H9 (cell line): ENCODE results near the gene CENPB. TPM values are rescaled to one million over a fixed set of nuclear protein-coding genes. Genes with fewer than 3 reads are reported as not detected.
A peak's percentile ranks its signal among the peaks of the same experiment; 100 is the strongest.

ENCODE experiments used
- DNase-seq: peaks from one replicate; pipeline ENCODE4 v3.0.0-alpha.2; 2017
- H2AFZ ChIP-seq: one replicate; pipeline ENCODE4 v1.6.1; 2013; ENCODE audit warnings: mild to moderate bottlenecking, low read length, control low read depth, moderate library complexity
- H2AK5ac ChIP-seq: 2 replicates; pipeline ENCODE4 v1.6.1; 2013; ENCODE audit warnings: low read length, control low read depth, mixed read lengths; ENCODE audit not compliant: insufficient read length
- H2BK120ac ChIP-seq: one replicate; pipeline ENCODE4 v1.6.1; 2013; ENCODE audit warnings: low read depth, mild to moderate bottlenecking, low read length, control low read depth, inconsistent platforms; ENCODE audit not compliant: poor library complexity, severe bottlenecking
- H2BK12ac ChIP-seq: 2 replicates; pipeline ENCODE4 v1.6.1; 2013; ENCODE audit warnings: low read length, control low read depth, mixed read lengths, low read depth; ENCODE audit not compliant: insufficient read length
- H2BK15ac ChIP-seq: 2 replicates; pipeline ENCODE4 v1.6.1; 2013; ENCODE audit warnings: low read depth, low read length, control low read depth
- H2BK20ac ChIP-seq: one replicate; pipeline ENCODE4 v1.6.1; 2013; ENCODE audit warnings: low read depth, mild to moderate bottlenecking, low read length, control low read depth, inconsistent platforms; ENCODE audit not compliant: poor library complexity, severe bottlenecking
- H2BK5ac ChIP-seq: 2 replicates; pipeline ENCODE4 v1.6.1; 2013; ENCODE audit warnings: low read length, control low read depth, mixed read lengths; ENCODE audit not compliant: insufficient read length
- H3K14ac ChIP-seq: 2 replicates; pipeline ENCODE4 v1.6.1; 2013; ENCODE audit warnings: low read length, control low read depth; ENCODE audit not compliant: insufficient read depth
- H3K18ac ChIP-seq: 2 replicates; pipeline ENCODE4 v1.6.1; 2013; ENCODE audit warnings: low read depth, mild to moderate bottlenecking, mixed read lengths, low read length, control low read depth; ENCODE audit not compliant: insufficient read length
- H3K23ac ChIP-seq: 2 replicates; pipeline ENCODE4 v1.6.1; 2013; ENCODE audit warnings: low read length, control low read depth, mixed read lengths, low read depth; ENCODE audit not compliant: insufficient read length
- H3K23me2 ChIP-seq: 2 replicates; pipeline ENCODE4 v1.6.1; 2013; ENCODE audit warnings: low read depth, mild to moderate bottlenecking, mixed read lengths, low read length, control low read depth; ENCODE audit not compliant: insufficient read length, poor library complexity, severe bottlenecking
- H3K27ac ChIP-seq: 2 replicates; pipeline ENCODE4 v1.5.1; 2013; ENCODE audit warnings: low read length, control low read depth, mixed read lengths, low read depth; ENCODE audit not compliant: insufficient read length
- H3K27me3 ChIP-seq: 2 replicates; pipeline ENCODE4 v1.6.1; 2013; ENCODE audit warnings: low read length, control low read depth, inconsistent platforms; ENCODE audit not compliant: insufficient read depth
- H3K4ac ChIP-seq: 2 replicates; pipeline ENCODE4 v1.6.1; 2013; ENCODE audit warnings: low read depth, mild to moderate bottlenecking, control low read depth, inconsistent platforms, low read length, moderate library complexity
- H3K4me1 ChIP-seq: 2 replicates; pipeline ENCODE4 v1.6.1; 2013; ENCODE audit warnings: low read length, control low read depth, inconsistent platforms; ENCODE audit not compliant: insufficient read depth
- H3K4me2 ChIP-seq: 2 replicates; pipeline ENCODE4 v1.6.1; 2013; ENCODE audit warnings: low read length, control low read depth, mixed read lengths; ENCODE audit not compliant: insufficient read length, insufficient read depth
- H3K56ac ChIP-seq: 2 replicates; pipeline ENCODE4 v1.6.1; 2013; ENCODE audit warnings: low read depth, mild to moderate bottlenecking, mixed read lengths, low read length, control low read depth; ENCODE audit not compliant: insufficient read length
- H3K79me1 ChIP-seq: 2 replicates; pipeline ENCODE4 v1.6.1; 2013; ENCODE audit warnings: low read depth, mild to moderate bottlenecking, moderate library complexity, low read length, control low read depth, inconsistent platforms; ENCODE audit not compliant: insufficient read depth, poor library complexity, severe bottlenecking
- H3K79me2 ChIP-seq: 2 replicates; pipeline ENCODE4 v1.6.1; 2013; ENCODE audit warnings: low read length, control low read depth, inconsistent platforms; ENCODE audit not compliant: insufficient read depth
- H3K9ac ChIP-seq: 2 replicates; pipeline ENCODE4 v1.6.1; 2013; ENCODE audit warnings: low read length, control low read depth, mixed read lengths; ENCODE audit not compliant: insufficient read length; ENCODE audit errors: extremely low read depth
- H3K9me3 ChIP-seq: one replicate; pipeline ENCODE4 v1.6.1; 2013; ENCODE audit warnings: low read depth, low read length, inconsistent platforms; ENCODE audit not compliant: control insufficient read depth
- H3T11ph ChIP-seq: one replicate; pipeline ENCODE4 v1.6.1; 2013; ENCODE audit warnings: mild to moderate bottlenecking, low read length, control low read depth, inconsistent platforms
- H4K20me1 ChIP-seq: one replicate; pipeline ENCODE4 v1.6.1; 2013; ENCODE audit not compliant: control insufficient read depth, insufficient read length, insufficient read depth
- H4K5ac ChIP-seq: 2 replicates; pipeline ENCODE4 v1.6.1; 2013; ENCODE audit warnings: low read depth, mild to moderate bottlenecking, mixed read lengths, low read length, control low read depth; ENCODE audit not compliant: insufficient read length
- H4K8ac ChIP-seq: replicated peaks from 2 replicates; pipeline ENCODE4 v1.6.1; 2013; ENCODE audit warnings: low read length, control low read depth, mixed read lengths, low read depth; ENCODE audit not compliant: insufficient read length
- H4K91ac ChIP-seq: 2 replicates; pipeline ENCODE4 v1.6.1; 2013; ENCODE audit warnings: low read depth, mild to moderate bottlenecking, moderate library complexity, mixed read lengths, low read length, control low read depth; ENCODE audit not compliant: insufficient read length
- H3K27ac Mint-ChIP-seq, 3 experiments: 2 replicates in 2 of 3; 3 replicates in 1 of 3; pipeline ENCODE4 v1.8.0; 2020 to 2021; ENCODE audit warnings: mixed read lengths in 3 of 3, mild to moderate bottlenecking in 1 of 3, moderate library complexity in 1 of 3
- H3K27me3 Mint-ChIP-seq: 2 replicates; pipeline ENCODE4 v1.8.0; 2021; ENCODE audit warnings: low read depth, mild to moderate bottlenecking, moderate library complexity, mixed read lengths
- H3K36me3 Mint-ChIP-seq, 3 experiments: 2 replicates in 2 of 3; 3 replicates in 1 of 3; pipeline ENCODE4 v1.8.0; 2020 to 2021; ENCODE audit warnings: low read depth in 3 of 3, mixed read lengths in 3 of 3; ENCODE audit not compliant: insufficient read depth in 1 of 3
- H3K4me1 Mint-ChIP-seq, 2 experiments: 2 replicates each; pipeline ENCODE4 v1.8.0; 2020; ENCODE audit warnings: mixed read lengths in 2 of 2
- H3K4me3 Mint-ChIP-seq, 2 experiments: 2 replicates in 1 of 2; 3 replicates in 1 of 2; pipeline ENCODE4 v1.8.0; 2020 to 2021; ENCODE audit warnings: mild to moderate bottlenecking in 2 of 2, mixed read lengths in 2 of 2, moderate library complexity in 1 of 2
- H3K9me3 Mint-ChIP-seq, 2 experiments: 2 replicates in 1 of 2; 3 replicates in 1 of 2; pipeline ENCODE4 v1.8.0; 2020; ENCODE audit warnings: mild to moderate bottlenecking in 2 of 2, mixed read lengths in 2 of 2, moderate library complexity in 1 of 2
- WGBS: extraction: QIAGEN DNeasy Blood & Tissue Kit; methylation state at CpG from one replicate; pipeline ENCODE4 v1.1.7; 2013; ENCODE audit warnings: missing lambda C conversion rate, low lambda C conversion rate, mixed read lengths; ENCODE audit not compliant: insufficient read length; ENCODE audit errors: extremely low coverage; 5-methylcytosine and 5-hydroxymethylcytosine counted together
- total RNA-seq: library from RNA; stranded (reverse); gene quantifications from 2 replicates; pipeline ENCODE4 v1.2.1, GENCODE V29; 2021
- TF ChIP-seq, protein P1 (sequence below): fragments of 200-600 bp; sonication (generic); conservative IDR thresholded peaks from 3 replicates; pipeline ENCODE4 v1.8.0; 2021; ENCODE audit warnings: antibody characterized with exemption, mild to moderate bottlenecking

CENPB gene
- total RNA-seq, 1 experiment from 2014 or later, result 63.1 TPM

DNA sequence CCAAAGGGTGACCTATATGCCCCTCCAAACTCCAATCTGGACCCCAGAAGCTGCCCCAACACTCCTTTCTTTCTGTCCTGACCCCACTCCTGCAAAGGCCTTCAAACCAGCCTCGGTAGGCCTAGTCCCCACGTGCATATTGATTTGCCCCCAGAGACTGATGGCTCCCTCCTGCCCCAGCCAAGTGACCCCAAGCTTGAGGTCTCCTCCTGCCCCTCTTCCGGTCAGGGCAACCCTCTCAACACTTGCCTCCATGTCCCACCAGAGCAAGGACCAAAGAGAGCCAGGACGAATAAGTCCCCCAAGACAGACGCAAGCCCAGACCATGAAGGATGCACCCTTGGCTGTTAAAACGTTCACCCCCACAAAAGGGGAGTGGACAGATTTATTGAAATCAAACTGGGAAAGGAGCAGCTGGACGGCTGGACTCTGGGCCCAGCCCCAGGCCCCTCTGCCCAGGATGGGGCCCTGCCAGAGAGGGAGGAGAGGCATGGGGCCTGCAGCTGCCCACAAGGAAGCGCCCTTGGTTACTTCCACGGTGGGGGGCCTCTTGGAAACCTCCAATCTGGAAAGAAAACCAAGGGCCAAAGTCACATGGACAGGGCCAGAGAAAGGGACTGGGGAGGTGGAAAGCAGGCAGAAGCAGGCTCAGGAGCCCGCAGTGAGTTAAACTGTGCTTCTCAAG, 2.9 kb downstream of the CENPB start:
- Histone ChIP-seq H2BK20ac (no peak overlapping the region), H2AFZ (no peak overlapping the region), H3K4ac (no peak overlapping the region), H3K56ac (no peak overlapping the region), H2BK15ac (no peak overlapping the region), H4K91ac (no peak overlapping the region), H3K79me2 (no peaks in the 10 kb centered on the region), H4K20me1 (no peaks in the 10 kb centered on the region), H3K4me2 (no peak overlapping the region), H3K9ac (no peak overlapping the region), H2BK120ac (no peak overlapping the region), H4K5ac (no peak overlapping the region), H3K79me1 (no peaks in the 10 kb centered on the region), H2BK12ac (no peak overlapping the region), H3K27ac (no peak overlapping the region), H3K14ac (no peak overlapping the region), H4K8ac (no peak overlapping the region), H3K9me3 (no peaks in the 10 kb centered on the region), H2AK5ac (no peak overlapping the region), H3K23me2 (peaks cover 10% of the 10 kb centered on the region), H3K4me1 (no peaks in the 10 kb centered on the region), H3K18ac (no peak overlapping the region), H3T11ph (no peak overlapping the region), H3K23ac (no peak overlapping the region), H3K27me3 (peaks cover 2% of the 10 kb centered on the region; the same call in 1 of the 2 replicates), H2BK5ac (no peak overlapping the region)
- Mint-ChIP-seq H3K27me3 (peaks cover 40% of the 10 kb centered on the region), H3K4me1 (peaks cover 22 to 35% of the 10 kb centered on the region in 2 experiments), H3K27ac (peak overlapping the region in 1 of 3 experiments; percentile 67; a peak in 2 of 7 replicates), H3K4me3 (peak overlapping the region in 1 of 2 experiments; percentile 31; a peak in 1 of 5 replicates), H3K36me3 (peaks cover 5 to 12% (median 8%) of the 10 kb centered on the region in 3 experiments), H3K9me3 (no peaks in the 10 kb centered on the region)
- TF ChIP-seq, protein P1, sequence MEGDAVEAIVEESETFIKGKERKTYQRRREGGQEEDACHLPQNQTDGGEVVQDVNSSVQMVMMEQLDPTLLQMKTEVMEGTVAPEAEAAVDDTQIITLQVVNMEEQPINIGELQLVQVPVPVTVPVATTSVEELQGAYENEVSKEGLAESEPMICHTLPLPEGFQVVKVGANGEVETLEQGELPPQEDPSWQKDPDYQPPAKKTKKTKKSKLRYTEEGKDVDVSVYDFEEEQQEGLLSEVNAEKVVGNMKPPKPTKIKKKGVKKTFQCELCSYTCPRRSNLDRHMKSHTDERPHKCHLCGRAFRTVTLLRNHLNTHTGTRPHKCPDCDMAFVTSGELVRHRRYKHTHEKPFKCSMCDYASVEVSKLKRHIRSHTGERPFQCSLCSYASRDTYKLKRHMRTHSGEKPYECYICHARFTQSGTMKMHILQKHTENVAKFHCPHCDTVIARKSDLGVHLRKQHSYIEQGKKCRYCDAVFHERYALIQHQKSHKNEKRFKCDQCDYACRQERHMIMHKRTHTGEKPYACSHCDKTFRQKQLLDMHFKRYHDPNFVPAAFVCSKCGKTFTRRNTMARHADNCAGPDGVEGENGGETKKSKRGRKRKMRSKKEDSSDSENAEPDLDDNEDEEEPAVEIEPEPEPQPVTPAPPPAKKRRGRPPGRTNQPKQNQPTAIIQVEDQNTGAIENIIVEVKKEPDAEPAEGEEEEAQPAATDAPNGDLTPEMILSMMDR, result 0 out of 3 replicates have a peak, but pooled peaks have one; percentile 2
- DNase-seq, result no peak
- WGBS, result no CpG with 5 or more reads among the region's 10 CpGs
